Thyroid gland (tissue), 4 donors: ENCODE data around the gene KCNMA1.

Experiments used
- CTCF ChIP-seq, 6 experiments: fragments of 200-600 bp in 3 of 6; fragments of 450-650 bp in 3 of 6; sonication (generic) in 3 of 6; IDR thresholded peaks; one replicate each; pipeline ENCODE4 v1.5.1; 2016 to 2019; ENCODE audit warnings: antibody characterized with exemption in 6 of 6, mild to moderate bottlenecking in 2 of 6, inconsistent platforms in 1 of 6, moderate library complexity in 1 of 6
- POLR2A ChIP-seq, 2 donors: fragments of 450-650 bp; IDR thresholded peaks; one replicate each; pipeline ENCODE4 v1.6.1; 2017; ENCODE audit warnings: antibody characterized with exemption in 2 of 2, mild to moderate bottlenecking in 2 of 2, moderate library complexity in 1 of 2

- TF ChIP-seq CTCF (IDR thresholded peaks at IDR 0.05) (no peak), POLR2A (IDR thresholded peaks at IDR 0.05) (no peak)
These were observed 502.1 kb downstream of the KCNMA1 start for GRCh38 chr10:77135555-77135954.
